ENCODE results near the gene CES4A.
A peak's percentile ranks its signal among the peaks of the same experiment; 100 is the strongest.
"Not testable (repeated sequence)": the region's sequence is repeated elsewhere in the genome, so short reads cannot be mapped to it uniquely, and the experiment has no call there.

Gene CES4A

GRCh38 chr16:66986559-66986958 is 1.8 kb upstream of the CES4A start:
- no peak for DNase-seq
- TF ChIP-seq POLR2A (IDR thresholded peaks at IDR 0.05; ENCODE audit: low read length) (no peak), GATA1 (IDR thresholded peaks at IDR 0.05; ENCODE audit: low read depth, low read length) (no peak)

- TF ChIP-seq GATA1 (IDR thresholded peaks at IDR 0.05; ENCODE audit: low read depth, low read length), result no peak
- TF ChIP-seq POLR2A (IDR thresholded peaks at IDR 0.05; ENCODE audit: low read length), result no peak
Measured at GRCh38 chr16:66991545-66992077, 3.2 kb downstream of the CES4A start.

GRCh38 chr16:66993558-66993957 is 5.2 kb downstream of the CES4A start:
- DNase-seq, result not testable (repeated sequence)

More at GRCh38 chr16:66991545-66992077, 3.2 kb downstream of the CES4A start:
- no peak for DNase-seq

- no peak for DNase-seq
- no peak for TF ChIP-seq GATA1 (IDR thresholded peaks at IDR 0.05; ENCODE audit: low read depth, low read length)
- TF ChIP-seq POLR2A (IDR thresholded peaks at IDR 0.05; ENCODE audit: low read length), result no peak
Measured at GRCh38 chr16:66996324-66996982, 8.1 kb downstream of the CES4A start.

- no peak for TF ChIP-seq GATA1 (IDR thresholded peaks at IDR 0.05; ENCODE audit: low read depth, low read length)
- TF ChIP-seq POLR2A (IDR thresholded peaks at IDR 0.05; ENCODE audit: low read length), result no peak
- no peak for DNase-seq
Measured at GRCh38 chr16:66996983-66997358, 8.6 kb downstream of the CES4A start.

GRCh38 chr16:67000384-67001351 is 12.3 kb downstream of the CES4A start:
- TF ChIP-seq POLR2A (IDR thresholded peaks at IDR 0.05; ENCODE audit: low read length) (no peak), GATA1 (IDR thresholded peaks at IDR 0.05; ENCODE audit: low read depth, low read length) (no peak)
- peak in 1 of 2 experiments; percentile 25 for DNase-seq

- TF ChIP-seq POLR2A (IDR thresholded peaks at IDR 0.05; ENCODE audit: low read length) (no peak), GATA1 (IDR thresholded peaks at IDR 0.05; ENCODE audit: low read depth, low read length) (no peak)
- DNase-seq, result no peak
Measured at GRCh38 chr16:67001726-67002125, 13.3 kb downstream of the CES4A start.

- TF ChIP-seq POLR2A (IDR thresholded peaks at IDR 0.05; ENCODE audit: low read length) (no peak), GATA1 (IDR thresholded peaks at IDR 0.05; ENCODE audit: low read depth, low read length) (no peak)
- DNase-seq, result no peak
Measured at GRCh38 chr16:67006930-67007658, 18.7 kb downstream of the CES4A start.

GRCh38 chr16:67009158-67009557 is 20.8 kb downstream of the CES4A start:
- DNase-seq, result no peak
- TF ChIP-seq POLR2A (IDR thresholded peaks at IDR 0.05; ENCODE audit: low read length) (no peak), GATA1 (IDR thresholded peaks at IDR 0.05; ENCODE audit: low read depth, low read length) (no peak)

GRCh38 chr16:67011274-67011673 is 22.9 kb downstream of the CES4A start:
- no peak for TF ChIP-seq POLR2A (IDR thresholded peaks at IDR 0.05; ENCODE audit: low read length)
- TF ChIP-seq GATA1 (IDR thresholded peaks at IDR 0.05; ENCODE audit: low read depth, low read length), result no peak
- no peak for DNase-seq

- TF ChIP-seq GATA1 (IDR thresholded peaks at IDR 0.05; ENCODE audit: low read depth, low read length) (no peak), POLR2A (IDR thresholded peaks at IDR 0.05; ENCODE audit: low read length) (no peak)
- no peak for DNase-seq
Measured at GRCh38 chr16:67013233-67013822, 24.9 kb downstream of the CES4A start.

GRCh38 chr16:67013823-67014633 is 25.6 kb downstream of the CES4A start:
- DNase-seq, result peak; percentile 20 to 21
- TF ChIP-seq POLR2A (IDR thresholded peaks at IDR 0.05; ENCODE audit: low read length), result no peak
- TF ChIP-seq GATA1 (IDR thresholded peaks at IDR 0.05; ENCODE audit: low read depth, low read length), result no peak

Measured in erythroblast (primary cell).